ENCODE measurements around the gene CHST11.
"Not testable (repeated sequence)": the region's sequence is repeated elsewhere in the genome, so short reads cannot be mapped to it uniquely, and the experiment has no call there.

The CHST11 gene

DNA sequence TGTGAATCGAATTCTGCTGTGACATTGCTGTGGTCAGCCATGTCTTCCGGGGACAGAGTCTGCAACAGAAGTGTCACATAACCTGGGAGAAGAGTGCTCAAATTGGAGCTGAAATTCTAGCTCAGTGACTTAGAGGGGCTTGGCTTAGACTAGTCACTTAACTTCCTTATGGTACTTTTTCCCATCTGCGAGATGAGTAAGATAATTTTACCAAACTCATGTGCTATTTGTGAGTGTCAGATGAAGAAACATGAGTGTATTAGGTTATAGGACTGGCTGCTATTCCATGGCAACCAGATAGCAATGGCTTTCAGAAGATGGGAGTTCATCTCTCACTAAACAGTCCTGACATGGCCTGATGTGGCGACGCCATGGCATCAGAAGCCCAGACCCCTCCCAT is 104.1 kb downstream of the CHST11 start:
- TF ChIP-seq, protein P1, sequence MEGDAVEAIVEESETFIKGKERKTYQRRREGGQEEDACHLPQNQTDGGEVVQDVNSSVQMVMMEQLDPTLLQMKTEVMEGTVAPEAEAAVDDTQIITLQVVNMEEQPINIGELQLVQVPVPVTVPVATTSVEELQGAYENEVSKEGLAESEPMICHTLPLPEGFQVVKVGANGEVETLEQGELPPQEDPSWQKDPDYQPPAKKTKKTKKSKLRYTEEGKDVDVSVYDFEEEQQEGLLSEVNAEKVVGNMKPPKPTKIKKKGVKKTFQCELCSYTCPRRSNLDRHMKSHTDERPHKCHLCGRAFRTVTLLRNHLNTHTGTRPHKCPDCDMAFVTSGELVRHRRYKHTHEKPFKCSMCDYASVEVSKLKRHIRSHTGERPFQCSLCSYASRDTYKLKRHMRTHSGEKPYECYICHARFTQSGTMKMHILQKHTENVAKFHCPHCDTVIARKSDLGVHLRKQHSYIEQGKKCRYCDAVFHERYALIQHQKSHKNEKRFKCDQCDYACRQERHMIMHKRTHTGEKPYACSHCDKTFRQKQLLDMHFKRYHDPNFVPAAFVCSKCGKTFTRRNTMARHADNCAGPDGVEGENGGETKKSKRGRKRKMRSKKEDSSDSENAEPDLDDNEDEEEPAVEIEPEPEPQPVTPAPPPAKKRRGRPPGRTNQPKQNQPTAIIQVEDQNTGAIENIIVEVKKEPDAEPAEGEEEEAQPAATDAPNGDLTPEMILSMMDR (IDR thresholded peaks at IDR 0.05; ENCODE audit: low read depth, low read length), result no peak
- H3K4me3 ChIP-seq (ENCODE audit: low read depth, low read length), result no peak overlapping the region

DNA sequence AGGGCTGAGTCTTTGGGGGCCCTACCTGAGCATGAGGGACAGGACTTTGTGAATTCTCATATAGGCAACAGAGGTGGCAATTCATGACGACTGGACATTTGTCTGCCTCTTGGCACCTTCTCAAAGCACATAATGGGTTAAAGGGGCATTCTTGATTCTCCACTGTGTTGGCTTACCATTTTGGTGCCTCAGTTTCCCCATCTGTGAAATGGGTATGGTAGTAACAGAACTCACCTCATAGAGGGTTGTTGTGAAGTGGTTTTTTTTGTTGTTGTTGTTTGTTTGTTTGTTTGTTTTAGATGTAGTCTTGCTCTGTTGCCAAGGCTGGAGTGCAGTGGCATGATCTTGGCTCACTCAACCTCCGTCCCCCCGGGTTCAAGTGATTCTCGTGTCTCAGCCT is 106.0 kb downstream of the CHST11 start:
- no peak overlapping the region for H3K4me3 ChIP-seq (ENCODE audit: low read depth, low read length)
- TF ChIP-seq, protein P1 (IDR thresholded peaks at IDR 0.05; ENCODE audit: low read depth, low read length), result no peak

DNA sequence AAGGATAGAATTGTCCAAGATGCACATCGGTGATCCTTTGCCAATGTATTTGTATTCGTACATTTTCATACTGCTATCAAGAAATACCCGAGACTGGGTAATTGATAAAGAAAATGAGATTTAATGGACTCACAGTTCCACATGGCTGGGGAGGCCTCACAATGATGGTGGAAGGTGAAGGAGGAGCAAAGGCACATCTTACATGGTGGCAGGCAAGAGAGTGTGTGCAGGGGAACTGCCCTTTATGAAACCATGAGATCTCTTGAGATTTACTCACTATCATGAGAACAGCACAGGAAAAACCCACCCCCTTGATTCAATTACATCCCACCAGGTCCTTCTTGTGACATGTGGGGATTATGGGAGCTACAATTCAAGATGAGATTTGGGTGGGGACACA is 107.9 kb downstream of the CHST11 start:
- H3K4me3 ChIP-seq (ENCODE audit: low read depth, low read length), result not testable (repeated sequence)

DNA sequence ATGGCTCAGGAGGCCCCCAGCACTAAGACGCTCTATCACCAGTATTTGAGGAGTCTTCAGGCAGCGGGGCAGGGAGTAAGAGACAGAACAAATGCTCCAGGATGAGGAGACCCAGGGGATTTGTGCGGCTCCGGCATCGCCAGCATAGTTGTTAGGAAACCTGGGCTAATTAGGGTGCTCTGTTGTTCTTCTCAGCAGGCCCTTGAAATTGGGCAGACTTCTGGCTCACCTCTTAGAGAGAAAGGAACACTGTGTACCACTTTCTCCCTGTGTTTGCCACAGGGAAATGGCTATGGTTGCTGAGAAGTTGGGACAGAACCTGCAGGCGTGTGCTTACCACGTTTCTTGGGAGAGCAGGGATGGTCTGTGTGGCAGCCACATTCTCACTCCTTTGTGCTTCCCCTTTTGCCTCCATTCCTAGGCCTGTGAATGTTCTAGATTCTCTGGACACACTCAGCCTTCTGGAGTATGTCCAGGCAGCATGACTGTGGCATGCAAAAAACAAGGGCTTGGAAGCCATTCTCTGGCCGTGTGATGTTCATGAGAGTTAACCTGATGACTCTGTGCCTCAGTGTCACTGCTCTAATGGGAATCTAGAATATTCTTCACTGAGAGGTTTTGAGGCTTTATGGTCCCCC is 109.0 kb downstream of the CHST11 start:
- no peak overlapping the region for H3K4me3 ChIP-seq (ENCODE audit: low read depth, low read length)
- TF ChIP-seq, protein P1 (IDR thresholded peaks at IDR 0.05; ENCODE audit: low read depth, low read length), result no peak

DNA sequence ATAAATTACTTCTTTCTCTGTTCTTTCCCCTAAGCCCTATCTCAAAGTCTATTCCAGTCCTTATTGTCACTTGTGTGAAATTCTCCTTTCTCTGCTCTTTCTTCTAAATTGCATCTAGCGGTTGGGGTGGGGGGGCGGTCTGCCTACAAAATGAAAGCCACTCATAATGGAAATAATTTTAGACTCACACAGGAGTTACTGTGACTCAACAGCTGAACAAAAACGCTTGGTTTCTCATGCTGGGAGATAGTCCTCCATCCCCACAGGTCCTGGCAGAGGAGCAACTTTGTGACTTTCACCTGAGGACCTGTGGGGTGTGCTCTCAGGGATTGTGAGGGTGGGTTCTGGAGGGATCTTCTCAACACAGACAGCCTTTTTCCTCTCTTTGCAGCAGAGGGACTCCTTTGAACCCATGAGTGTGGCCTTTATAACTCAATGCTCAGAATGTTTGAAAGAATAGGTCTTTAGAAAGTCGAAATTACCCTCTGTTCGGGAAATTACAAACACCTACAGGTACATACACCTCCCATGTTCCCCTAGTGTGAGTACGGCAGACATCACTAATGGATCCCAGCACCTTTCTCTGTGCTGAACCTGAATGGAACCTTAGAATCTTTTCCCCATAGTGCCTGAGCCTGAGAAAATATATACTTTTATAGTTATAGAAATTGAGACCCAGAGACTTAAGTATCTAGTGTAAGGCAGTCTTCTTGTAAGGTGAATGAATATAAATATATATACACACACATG is 109.7 kb downstream of the CHST11 start:
- TF ChIP-seq, protein P1 (IDR thresholded peaks at IDR 0.05; ENCODE audit: low read depth, low read length), result no peak

DNA sequence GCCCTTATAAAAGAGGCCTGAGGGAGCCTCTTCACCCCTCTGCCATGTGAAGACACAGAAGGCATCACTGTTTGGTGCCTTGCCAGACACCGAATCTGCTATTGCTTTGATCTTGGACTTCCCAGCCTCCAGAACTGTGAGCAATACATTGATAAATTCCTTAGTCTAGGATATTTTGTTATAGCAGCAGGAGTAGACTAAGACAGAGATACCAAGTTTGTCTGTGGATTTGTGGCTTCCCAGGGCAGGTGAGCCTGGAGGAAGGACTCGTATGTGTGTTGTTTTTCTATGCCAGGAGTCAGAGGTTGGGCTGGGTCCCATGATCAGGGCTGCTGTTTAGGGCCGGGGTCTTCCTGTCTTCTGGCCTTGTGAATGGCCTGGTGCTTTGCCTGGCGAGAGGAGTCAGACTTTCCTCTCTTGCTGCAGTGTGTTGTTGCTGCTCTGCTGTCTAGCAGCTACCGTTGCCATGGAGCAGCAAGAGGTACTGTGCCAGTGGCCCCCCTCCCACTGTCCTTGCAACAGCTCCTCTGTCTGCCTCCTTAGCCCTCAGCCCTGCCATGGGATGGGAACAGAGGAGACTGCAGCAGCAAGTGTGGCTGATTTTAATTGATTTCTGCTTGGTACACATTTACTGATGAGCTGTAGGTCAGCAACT is 111.2 kb downstream of the CHST11 start:
- TF ChIP-seq, protein P1 (IDR thresholded peaks at IDR 0.05; ENCODE audit: low read depth, low read length), result no peak

More for the DNA sequence above, 109.7 kb downstream of the CHST11 start:
- H3K4me3 ChIP-seq (ENCODE audit: low read depth, low read length), result no peak overlapping the region

DNA sequence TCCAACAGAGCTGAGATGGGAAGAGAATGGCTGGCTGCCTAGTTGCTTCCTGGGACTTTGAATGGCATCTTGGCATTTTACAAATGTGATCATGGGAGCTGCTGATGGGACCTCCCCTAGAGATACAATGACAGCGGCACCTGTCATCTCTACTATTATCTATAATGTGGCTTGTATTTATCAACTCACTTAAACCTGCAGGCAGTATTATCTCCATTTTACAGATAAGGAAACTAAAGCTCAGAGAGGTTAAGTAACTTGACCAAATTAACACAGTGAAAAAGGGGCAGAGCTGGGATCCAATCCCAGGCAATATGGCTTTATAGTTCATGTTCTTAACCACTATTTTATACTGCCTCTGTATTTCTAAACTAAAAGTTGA is 111.7 kb downstream of the CHST11 start:
- H3K4me3 ChIP-seq (ENCODE audit: low read depth, low read length), result no peak overlapping the region
- TF ChIP-seq, protein P1 (IDR thresholded peaks at IDR 0.05; ENCODE audit: low read depth, low read length), result no peak

More for the DNA sequence above, 111.2 kb downstream of the CHST11 start:
- H3K4me3 ChIP-seq (ENCODE audit: low read depth, low read length), result no peak overlapping the region
